GM12878 (cell line): ENCODE results near the gene MACROD2. TPM values are rescaled to one million over a fixed set of nuclear protein-coding genes. Genes with fewer than 3 reads are reported as not detected.

ENCODE experiments used
- ATAC-seq: fragments of 200-7000 bp; cut with Tn5 transposase; 3 replicates; pipeline ENCODE4 v1.9.1; 2020; ENCODE audit warnings: mild to moderate bottlenecking, moderate library complexity
- BruUV-seq: library from RNA; stranded (reverse); fragments of 400-500 nt; replicated peaks from 2 replicates; lab custom pipeline; 2021; lab: Mats Ljungman, UMichigan
- CTCF ChIA-PET: fragments of 300-600 bp; sonication (Branson Sonifier 250); formaldehyde crosslinking; extraction: SDS; loops from one replicate; lab custom pipeline; 2021; ENCODE audit warnings: inconsistent platforms; lab: Yijun Ruan, JAX
- POLR2A ChIA-PET: fragments of 350-600 bp; formaldehyde crosslinking; extraction: SDS; loops from one replicate; lab custom pipeline; 2021; ENCODE audit warnings: inconsistent platforms; lab: Charles Lee
- RAD21 ChIA-PET: fragments of 300-600 bp; sonication (Branson Sonifier 250); formaldehyde crosslinking; loops from one replicate; lab custom pipeline; 2023; ENCODE audit warnings: antibody characterized with exemption; ENCODE audit not compliant: unreplicated experiment; lab: Charles Lee
- SMC1A ChIA-PET: fragments of 300-600 bp; sonication (Branson Sonifier 250); formaldehyde crosslinking; loops from one replicate; lab custom pipeline; 2023; ENCODE audit not compliant: unreplicated experiment, uncharacterized antibody; lab: Charles Lee
- DNase-seq: peaks from one replicate; pipeline ENCODE4 v3.0.0-alpha.2; 2011; ENCODE audit warnings: low read depth, low spot score
- FAIRE-seq: peaks from 3 replicates; lab custom pipeline; 2011; peaks lifted over from hg19 to GRCh38; lab: Jason Lieb, UNC
- H2AFZ ChIP-seq: 2 replicates; pipeline ENCODE4 v1.6.0; 2011; ENCODE audit warnings: low read depth, low read length, control low read depth; ENCODE audit not compliant: control insufficient read depth
- H3K27ac ChIP-seq: 2 replicates; pipeline ENCODE4 v1.5.1; 2011; ENCODE audit warnings: control low read depth; ENCODE audit not compliant: control insufficient read depth, insufficient read depth
- H3K27me3 ChIP-seq, 2 experiments: replicated peaks in 1 of 2; 2 replicates each; pipeline versions ENCODE4 v1.6.0 to v1.6.1; 2011; ENCODE audit warnings: low read length in 1 of 2; ENCODE audit not compliant: control insufficient read depth in 2 of 2, insufficient read depth in 2 of 2
- H3K36me3 ChIP-seq, 2 experiments: 2 replicates each; pipeline ENCODE4 v1.5.1; 2011; ENCODE audit warnings: low read length in 1 of 2; ENCODE audit not compliant: control insufficient read depth in 2 of 2, insufficient read depth in 2 of 2
- H3K4me1 ChIP-seq: 2 replicates; pipeline ENCODE4 v1.6.1; 2011; ENCODE audit warnings: mild to moderate bottlenecking, low read length, moderate library complexity, mixed read lengths; ENCODE audit not compliant: control insufficient read depth, insufficient read depth
- H3K4me2 ChIP-seq: 2 replicates; pipeline ENCODE4 v1.6.0; 2011; ENCODE audit warnings: control low read depth; ENCODE audit not compliant: control insufficient read depth, insufficient read depth
- H3K4me3 ChIP-seq: fragments of 200-600 bp; sonication (generic); 2 replicates; pipeline ENCODE4 v1.5.1; 2016
- H3K79me2 ChIP-seq: 2 replicates; pipeline ENCODE4 v1.6.0; 2011; ENCODE audit warnings: low read length; ENCODE audit not compliant: control insufficient read depth, insufficient read depth
- H3K9ac ChIP-seq: 2 replicates; pipeline ENCODE4 v1.8.0; 2011; ENCODE audit warnings: low read length, control low read depth, mixed read lengths; ENCODE audit not compliant: control insufficient read depth, insufficient read depth
- H3K9me3 ChIP-seq: replicated peaks from 3 replicates; pipeline ENCODE4 v1.5.1; 2011; ENCODE audit warnings: mild to moderate bottlenecking, low read length; ENCODE audit not compliant: control insufficient read depth, insufficient read depth
- H4K20me1 ChIP-seq: 2 replicates; pipeline ENCODE4 v1.6.0; 2011; ENCODE audit not compliant: control insufficient read depth, insufficient read depth
- ASH2L ChIP-seq: fragments of 300-600, 200-600 bp; sonication (generic); IDR thresholded peaks from 2 replicates; pipeline ENCODE4 v1.6.1; 2017; ENCODE audit warnings: low read depth, mild to moderate bottlenecking, borderline replicate concordance
- MTA2 ChIP-seq: fragments of 450-650 bp; IDR thresholded peaks from 2 replicates; pipeline ENCODE4 v1.6.1; 2016; ENCODE audit warnings: low read depth, mild to moderate bottlenecking, moderate library complexity
- POLR2AphosphoS2 ChIP-seq: IDR thresholded peaks from 2 replicates; pipeline ENCODE4 v1.6.1; 2011; ENCODE audit warnings: low read depth, mild to moderate bottlenecking, low read length, improper control_type of control experiment, moderate library complexity
- RELA ChIP-seq: fragments of 450-650 bp; IDR thresholded peaks from 2 replicates; pipeline ENCODE4 v1.8.0; 2014; ENCODE audit warnings: borderline replicate concordance; ENCODE audit not compliant: partially characterized antibody
- SPI1 ChIP-seq: IDR thresholded peaks from 2 replicates; pipeline ENCODE4 v1.6.1; 2011; ENCODE audit warnings: low read depth, mild to moderate bottlenecking, low read length, moderate library complexity, borderline replicate concordance; ENCODE audit not compliant: insufficient read depth
- TBL1XR1 ChIP-seq: IDR thresholded peaks from 2 replicates; pipeline ENCODE4 v1.6.1; 2012; ENCODE audit warnings: low read depth, low read length, improper control_type of control experiment
- ZNF217 ChIP-seq: fragments of 450-650 bp; IDR thresholded peaks from 2 replicates; pipeline ENCODE4 v1.6.1; 2017; ENCODE audit warnings: antibody characterized with exemption, mild to moderate bottlenecking
- WGBS: methylation state at CpG from one replicate; pipeline ENCODE4 v1.1.6; 2016; ENCODE audit warnings: low lambda C conversion rate; ENCODE audit not compliant: insufficient replicate concordance, insufficient coverage; ENCODE audit errors: missing lambda C conversion rate; 5-methylcytosine and 5-hydroxymethylcytosine counted together
- in situ Hi-C: fragments of 300-500 bp; cut with MboI; formaldehyde crosslinking; loops from 9 replicates; pipeline ENCODE4 v1.14.3; 2018; ENCODE audit warnings: mixed read lengths
- intact Hi-C: fragments of 100-400 bp; cut with micrococcal nuclease; formaldehyde crosslinking; loops from one replicate; pipeline ENCODE4 v1.14.2; 2022; ENCODE audit not compliant: unreplicated experiment
- polyA plus RNA-seq, 11 experiments: library from polyadenylated mRNA; depleted of rRNA in 4 of 11; unstranded in 6 of 11; stranded (reverse) in 5 of 11; fragments of >200 nt; fragmentation: Nextera tagmentation in 4 of 11; fragmentation: Illumina TruSeq in 1 of 11; extraction: Ambion mirVana in 4 of 11; extraction: Trizol in 1 of 11; gene quantifications; 1 replicate in 1 of 11; 2 replicates in 10 of 11; pipeline versions ENCODE4 v1.2.1 to v1.2.3, GENCODE V29; 2011 to 2016; ENCODE audit warnings: inconsistent platforms in 2 of 11, missing spikeins in 2 of 11, low read depth in 1 of 11
- total RNA-seq, 4 experiments: library from RNA; depleted of rRNA in 3 of 4; stranded (reverse); fragments of >200 nt in 3 of 4; fragmentation: Illumina TruSeq in 1 of 4; extraction: Trizol in 1 of 4; gene quantifications; 2 replicates each; pipeline versions ENCODE4 v1.2.1 to v1.2.3, GENCODE V29; 2013 to 2021
- TF ChIP-seq, protein P1 (sequence below): IDR thresholded peaks from 2 replicates; pipeline ENCODE4 v1.6.1; 2012; ENCODE audit warnings: low read depth, low read length, improper control_type of control experiment
- TF ChIP-seq, protein P2 (sequence below): fragments of 450-650 bp; IDR thresholded peaks from 2 replicates; pipeline ENCODE4 v1.6.1; 2016; ENCODE audit warnings: mild to moderate bottlenecking, moderate library complexity, borderline replicate concordance

MACROD2 gene
- total and polyA plus RNA-seq, 10 of the 15 experiments (the other 5 are each of a cell fraction or from before 2014, with no cell fraction given) = 1.1 to 21.5 (median 2.2) TPM

DNA sequence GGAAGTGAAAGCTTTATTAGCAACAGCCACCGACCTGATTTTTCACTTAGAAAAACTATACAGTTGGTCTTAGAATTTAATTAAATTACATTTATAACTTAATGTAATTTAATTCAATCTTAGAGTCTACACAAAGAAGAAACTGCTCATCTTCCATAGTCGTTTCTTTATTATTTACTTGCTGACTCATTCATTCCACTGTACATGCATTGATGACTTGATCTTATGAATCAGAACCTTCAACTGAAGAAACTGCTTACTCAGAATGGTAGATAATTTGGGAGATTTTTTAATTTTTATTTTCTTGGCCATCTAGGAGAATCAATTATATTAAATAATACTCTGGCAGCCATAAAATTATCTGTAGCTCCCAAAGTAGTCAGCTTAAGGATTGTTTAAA is 1363.7 kb downstream of the MACROD2 start (continued):
- TF ChIP-seq SPI1 = no peak

DNA sequence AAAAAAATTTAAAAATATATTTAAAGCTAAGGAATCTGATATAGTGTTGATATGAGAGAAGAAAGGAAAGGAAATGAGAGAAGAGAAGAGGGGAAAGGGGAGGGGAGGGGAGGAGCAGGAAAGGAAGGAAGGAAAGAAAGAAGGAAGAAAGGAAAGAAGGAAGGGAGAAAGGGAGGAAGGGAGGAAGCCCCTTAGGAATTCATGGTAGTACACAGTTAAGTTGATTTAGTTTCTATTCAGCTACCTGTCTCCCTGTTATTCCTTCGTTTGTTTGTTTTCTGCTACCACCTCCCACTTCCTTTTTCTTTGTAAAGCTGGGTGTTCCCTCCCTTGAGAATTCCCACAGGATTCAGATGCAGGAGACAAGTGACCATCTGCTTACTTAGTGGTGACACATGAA is 1367.5 kb downstream of the MACROD2 start:
- TF ChIP-seq ZNF217 (no peak), POLR2AphosphoS2 (no peak), ASH2L (no peak), RELA (no peak), MTA2 (no peak), TBL1XR1 (no peak)
- TF ChIP-seq, protein P1, sequence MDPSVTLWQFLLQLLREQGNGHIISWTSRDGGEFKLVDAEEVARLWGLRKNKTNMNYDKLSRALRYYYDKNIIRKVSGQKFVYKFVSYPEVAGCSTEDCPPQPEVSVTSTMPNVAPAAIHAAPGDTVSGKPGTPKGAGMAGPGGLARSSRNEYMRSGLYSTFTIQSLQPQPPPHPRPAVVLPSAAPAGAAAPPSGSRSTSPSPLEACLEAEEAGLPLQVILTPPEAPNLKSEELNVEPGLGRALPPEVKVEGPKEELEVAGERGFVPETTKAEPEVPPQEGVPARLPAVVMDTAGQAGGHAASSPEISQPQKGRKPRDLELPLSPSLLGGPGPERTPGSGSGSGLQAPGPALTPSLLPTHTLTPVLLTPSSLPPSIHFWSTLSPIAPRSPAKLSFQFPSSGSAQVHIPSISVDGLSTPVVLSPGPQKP = no peak
- TF ChIP-seq, protein P2, sequence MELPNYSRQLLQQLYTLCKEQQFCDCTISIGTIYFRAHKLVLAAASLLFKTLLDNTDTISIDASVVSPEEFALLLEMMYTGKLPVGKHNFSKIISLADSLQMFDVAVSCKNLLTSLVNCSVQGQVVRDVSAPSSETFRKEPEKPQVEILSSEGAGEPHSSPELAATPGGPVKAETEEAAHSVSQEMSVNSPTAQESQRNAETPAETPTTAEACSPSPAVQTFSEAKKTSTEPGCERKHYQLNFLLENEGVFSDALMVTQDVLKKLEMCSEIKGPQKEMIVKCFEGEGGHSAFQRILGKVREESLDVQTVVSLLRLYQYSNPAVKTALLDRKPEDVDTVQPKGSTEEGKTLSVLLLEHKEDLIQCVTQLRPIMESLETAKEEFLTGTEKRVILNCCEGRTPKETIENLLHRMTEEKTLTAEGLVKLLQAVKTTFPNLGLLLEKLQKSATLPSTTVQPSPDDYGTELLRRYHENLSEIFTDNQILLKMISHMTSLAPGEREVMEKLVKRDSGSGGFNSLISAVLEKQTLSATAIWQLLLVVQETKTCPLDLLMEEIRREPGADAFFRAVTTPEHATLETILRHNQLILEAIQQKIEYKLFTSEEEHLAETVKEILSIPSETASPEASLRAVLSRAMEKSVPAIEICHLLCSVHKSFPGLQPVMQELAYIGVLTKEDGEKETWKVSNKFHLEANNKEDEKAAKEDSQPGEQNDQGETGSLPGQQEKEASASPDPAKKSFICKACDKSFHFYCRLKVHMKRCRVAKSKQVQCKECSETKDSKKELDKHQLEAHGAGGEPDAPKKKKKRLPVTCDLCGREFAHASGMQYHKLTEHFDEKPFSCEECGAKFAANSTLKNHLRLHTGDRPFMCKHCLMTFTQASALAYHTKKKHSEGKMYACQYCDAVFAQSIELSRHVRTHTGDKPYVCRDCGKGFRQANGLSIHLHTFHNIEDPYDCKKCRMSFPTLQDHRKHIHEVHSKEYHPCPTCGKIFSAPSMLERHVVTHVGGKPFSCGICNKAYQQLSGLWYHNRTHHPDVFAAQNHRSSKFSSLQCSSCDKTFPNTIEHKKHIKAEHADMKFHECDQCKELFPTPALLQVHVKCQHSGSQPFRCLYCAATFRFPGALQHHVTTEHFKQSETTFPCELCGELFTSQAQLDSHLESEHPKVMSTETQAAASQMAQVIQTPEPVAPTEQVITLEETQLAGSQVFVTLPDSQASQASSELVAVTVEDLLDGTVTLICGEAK = no peak
- 0% methylated on average over 1 of the region's 1 CpG for WGBS
- Histone ChIP-seq H3K4me3 (no peak overlapping the region), H2AFZ (no peak overlapping the region), H3K4me2 (no peak overlapping the region), H4K20me1 (no peaks in the 10 kb centered on the region), H3K4me1 (no peaks in the 10 kb centered on the region), H3K27ac (no peak overlapping the region), H3K9me3 (no peaks in the 10 kb centered on the region), H3K27me3 (no peaks in the 10 kb centered on the region), H3K36me3 (no peaks in the 10 kb centered on the region), H3K79me2 (no peaks in the 10 kb centered on the region), H3K9ac (no peak overlapping the region)
- ATAC-seq (no peak), DNase-seq (no peak), FAIRE-seq (no peak)
- BruUV-seq = no TSS peak
- in situ Hi-C loops (no loop called here), intact Hi-C loops (no loop called here)
- ChIA-PET SMC1A (no interaction called here), RAD21 (no interaction called here), CTCF (no interaction called here), POLR2A (interaction anchor here (0.7 kb wide), 1 partner anchor 17 kb away, joined by 4 read pairs; no protein-coding TSS in a partner anchor)
